Vagina (tissue), 2 donors: ENCODE measurements around the gene WFIKKN2.

Experiments used
- POLR2A ChIP-seq, 2 donors: fragments of 450-650 bp; IDR thresholded peaks; one replicate each; pipeline ENCODE4 v1.6.1; 2017; ENCODE audit warnings: antibody characterized with exemption in 2 of 2, mild to moderate bottlenecking in 2 of 2, moderate library complexity in 2 of 2
- TF ChIP-seq, protein P1 (sequence below), 3 experiments: fragments of 450-650 bp in 2 of 3; fragments of 200-600 bp in 1 of 3; sonication (generic) in 1 of 3; IDR thresholded peaks; one replicate each; pipeline ENCODE4 v1.5.1; 2017 to 2019; ENCODE audit warnings: antibody characterized with exemption in 3 of 3, mild to moderate bottlenecking in 2 of 3, moderate library complexity in 2 of 3

DNA sequence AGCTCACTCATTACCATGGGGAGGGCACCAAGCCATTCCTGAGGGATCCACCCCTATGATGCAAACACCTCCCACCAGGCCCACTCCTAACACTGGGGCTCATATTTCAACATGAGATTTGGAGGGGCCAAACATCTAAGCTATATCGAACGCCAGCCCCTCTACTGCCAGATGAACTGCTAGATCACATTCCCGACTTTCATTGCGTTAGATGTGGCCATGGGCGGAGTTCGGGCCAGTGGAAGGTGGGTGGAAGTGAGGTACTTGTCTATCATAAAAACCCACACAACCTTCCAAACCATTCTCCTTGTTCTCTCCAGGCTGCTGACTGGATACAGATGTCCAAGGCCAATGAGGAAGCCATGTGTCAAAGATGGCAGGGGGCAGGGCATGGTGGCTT, 41.0 kb upstream of the WFIKKN2 start:
- TF ChIP-seq, protein P1, sequence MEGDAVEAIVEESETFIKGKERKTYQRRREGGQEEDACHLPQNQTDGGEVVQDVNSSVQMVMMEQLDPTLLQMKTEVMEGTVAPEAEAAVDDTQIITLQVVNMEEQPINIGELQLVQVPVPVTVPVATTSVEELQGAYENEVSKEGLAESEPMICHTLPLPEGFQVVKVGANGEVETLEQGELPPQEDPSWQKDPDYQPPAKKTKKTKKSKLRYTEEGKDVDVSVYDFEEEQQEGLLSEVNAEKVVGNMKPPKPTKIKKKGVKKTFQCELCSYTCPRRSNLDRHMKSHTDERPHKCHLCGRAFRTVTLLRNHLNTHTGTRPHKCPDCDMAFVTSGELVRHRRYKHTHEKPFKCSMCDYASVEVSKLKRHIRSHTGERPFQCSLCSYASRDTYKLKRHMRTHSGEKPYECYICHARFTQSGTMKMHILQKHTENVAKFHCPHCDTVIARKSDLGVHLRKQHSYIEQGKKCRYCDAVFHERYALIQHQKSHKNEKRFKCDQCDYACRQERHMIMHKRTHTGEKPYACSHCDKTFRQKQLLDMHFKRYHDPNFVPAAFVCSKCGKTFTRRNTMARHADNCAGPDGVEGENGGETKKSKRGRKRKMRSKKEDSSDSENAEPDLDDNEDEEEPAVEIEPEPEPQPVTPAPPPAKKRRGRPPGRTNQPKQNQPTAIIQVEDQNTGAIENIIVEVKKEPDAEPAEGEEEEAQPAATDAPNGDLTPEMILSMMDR (IDR thresholded peaks at IDR 0.05): no peak
- no peak for TF ChIP-seq POLR2A (IDR thresholded peaks at IDR 0.05)
